Sigmoid colon (tissue), 4 donors: ENCODE measurements around the gene ITGA11.

ENCODE experiments used
- CTCF ChIP-seq, 4 experiments: fragments of 450-650 bp in 3 of 4; fragments of 200-600 bp in 1 of 4; IDR thresholded peaks; one replicate each; pipeline ENCODE4 v1.5.1; 2016 to 2019; ENCODE audit warnings: antibody characterized with exemption in 4 of 4, mild to moderate bottlenecking in 3 of 4, moderate library complexity in 2 of 4
- EP300 ChIP-seq, 4 donors: sonication (generic); formaldehyde crosslinking; IDR thresholded peaks; one replicate each; pipeline ENCODE4 v1.6.1; 2017; ENCODE audit warnings: antibody characterized with exemption in 4 of 4

- no peak for TF ChIP-seq CTCF (IDR thresholded peaks at IDR 0.05)
- TF ChIP-seq EP300 (IDR thresholded peaks at IDR 0.05): no peak
These were observed 121.7 kb downstream of the ITGA11 start for GRCh38 chr15:68310178-68310803.
